Calu3 (cell line): ENCODE measurements around the gene RMND5B. TPM values are rescaled to one million over a fixed set of nuclear protein-coding genes. Genes with fewer than 3 reads are reported as not detected.
A peak's percentile ranks its signal among the peaks of the same experiment; 100 is the strongest.

Source experiments
- BruUV-seq: library from RNA; stranded (reverse); fragments of 400-500 nt; replicated peaks from 2 replicates; lab custom pipeline; 2021; lab: Mats Ljungman, UMichigan
- CTCF ChIA-PET: fragments of 300-600 bp; sonication (Branson Sonifier 250); formaldehyde crosslinking; loops from one replicate; lab custom pipeline; 2022; ENCODE audit warnings: antibody characterized with exemption; lab: Charles Lee
- DNase-seq: peaks from one replicate; pipeline ENCODE4 v3.0.0; 2022
- H3K27ac Mint-ChIP-seq: one replicate; pipeline ENCODE4 v1.8.0; 2022; ENCODE audit warnings: mixed read lengths; ENCODE audit not compliant: unreplicated experiment
- H3K27me3 Mint-ChIP-seq: one replicate; pipeline ENCODE4 v1.8.0; 2022; ENCODE audit warnings: mixed read lengths; ENCODE audit not compliant: unreplicated experiment
- H3K36me3 Mint-ChIP-seq: one replicate; pipeline ENCODE4 v1.8.0; 2022; ENCODE audit warnings: mild to moderate bottlenecking, moderate library complexity, mixed read lengths; ENCODE audit not compliant: insufficient read depth, unreplicated experiment
- H3K4me1 Mint-ChIP-seq: one replicate; pipeline ENCODE4 v1.8.0; 2022; ENCODE audit warnings: mild to moderate bottlenecking, low read depth, mixed read lengths; ENCODE audit not compliant: unreplicated experiment
- H3K4me3 Mint-ChIP-seq: one replicate; pipeline ENCODE4 v1.8.0; 2022; ENCODE audit warnings: mild to moderate bottlenecking, low read depth, moderate library complexity, mixed read lengths; ENCODE audit not compliant: unreplicated experiment
- H3K9me3 Mint-ChIP-seq: one replicate; pipeline ENCODE4 v1.8.0; 2022; ENCODE audit warnings: low read depth, mixed read lengths; ENCODE audit not compliant: unreplicated experiment
- CTCF ChIP-seq: fragments of 200-600 bp; IDR thresholded peaks from one replicate; pipeline ENCODE4 v1.8.0; 2022; ENCODE audit warnings: antibody characterized with exemption; ENCODE audit not compliant: unreplicated experiment
- intact Hi-C: fragments of 100-400 bp; cut with micrococcal nuclease; formaldehyde crosslinking; loops from one replicate; pipeline ENCODE4 v1.10.0; 2022; ENCODE audit not compliant: unreplicated experiment
- total RNA-seq: library from RNA; stranded (reverse); gene quantifications from 2 replicates; pipeline ENCODE4 v1.2.3, GENCODE V29; 2022

RMND5B gene
- total RNA-seq, 1 experiment from 2014 or later, result 50.7 TPM

- Mint-ChIP-seq H3K27ac (no peak overlapping the region), H3K4me3 (no peak overlapping the region), H3K9me3 (no peaks in the 10 kb centered on the region), H3K36me3 (peaks cover 19% of the 10 kb centered on the region), H3K27me3 (no peaks in the 10 kb centered on the region), H3K4me1 (peaks cover 12% of the 10 kb centered on the region)
- TF ChIP-seq CTCF, result no peak
- intact Hi-C loops, result no loop called here
- CTCF ChIA-PET, result no interaction called here
- no peak for DNase-seq
- BruUV-seq, result no TSS peak
Observed at GRCh38 chr5:178116143-178116885, 14.5 kb upstream of the RMND5B start.

- no peak for TF ChIP-seq CTCF
- intact Hi-C loops, result no loop called here
- H3K4me3 Mint-ChIP-seq, result no peak overlapping the region
- BruUV-seq, result no TSS peak
- peaks cover 12% of the 10 kb centered on the region for H3K4me1 Mint-ChIP-seq
- H3K27me3 Mint-ChIP-seq, result no peaks in the 10 kb centered on the region
- H3K27ac Mint-ChIP-seq, result no peak overlapping the region
- DNase-seq, result no peak
- H3K9me3 Mint-ChIP-seq, result no peaks in the 10 kb centered on the region
- CTCF ChIA-PET, result no interaction called here
- H3K36me3 Mint-ChIP-seq, result peaks cover 14% of the 10 kb centered on the region
Observed at GRCh38 chr5:178117923-178118701, 12.7 kb upstream of the RMND5B start.

- Mint-ChIP-seq H3K27ac (no peak overlapping the region), H3K9me3 (no peaks in the 10 kb centered on the region), H3K4me3 (no peak overlapping the region), H3K36me3 (peaks cover 14% of the 10 kb centered on the region), H3K27me3 (no peaks in the 10 kb centered on the region), H3K4me1 (peaks cover 19% of the 10 kb centered on the region)
- CTCF ChIA-PET, result interaction anchor here (0.6 to 1.1 kb wide), 3 partner anchors 34 to 45 kb away, joined by 3 to 6 read pairs (median 5); no protein-coding TSS in a partner anchor
- TF ChIP-seq CTCF, result no peak
- BruUV-seq, result no TSS peak
- no peak for DNase-seq
- intact Hi-C loops, result no loop called here
Observed at GRCh38 chr5:178119915-178120606, 10.8 kb upstream of the RMND5B start.

GRCh38 chr5:178120607-178121357 lies 10.0 kb upstream of the RMND5B start:
- Mint-ChIP-seq H3K4me1 (peaks cover 22% of the 10 kb centered on the region), H3K27ac (no peak overlapping the region), H3K9me3 (no peaks in the 10 kb centered on the region), H3K36me3 (peaks cover 14% of the 10 kb centered on the region), H3K4me3 (no peak overlapping the region), H3K27me3 (no peaks in the 10 kb centered on the region)
- DNase-seq, result peak; percentile 58
- no TSS peak for BruUV-seq
- peak; percentile 35 for TF ChIP-seq CTCF
- intact Hi-C loops, result no loop called here
- CTCF ChIA-PET, result interaction anchor here (0.7 to 1.1 kb wide), 3 partner anchors 43 to 45 kb away, joined by 3 to 6 read pairs (median 3); no protein-coding TSS in a partner anchor
